ENCODE results near the gene SIL1.
"Not testable (repeated sequence)": the region's sequence is repeated elsewhere in the genome, so short reads cannot be mapped to it uniquely, and the experiment has no call there.

Gene SIL1

DNA sequence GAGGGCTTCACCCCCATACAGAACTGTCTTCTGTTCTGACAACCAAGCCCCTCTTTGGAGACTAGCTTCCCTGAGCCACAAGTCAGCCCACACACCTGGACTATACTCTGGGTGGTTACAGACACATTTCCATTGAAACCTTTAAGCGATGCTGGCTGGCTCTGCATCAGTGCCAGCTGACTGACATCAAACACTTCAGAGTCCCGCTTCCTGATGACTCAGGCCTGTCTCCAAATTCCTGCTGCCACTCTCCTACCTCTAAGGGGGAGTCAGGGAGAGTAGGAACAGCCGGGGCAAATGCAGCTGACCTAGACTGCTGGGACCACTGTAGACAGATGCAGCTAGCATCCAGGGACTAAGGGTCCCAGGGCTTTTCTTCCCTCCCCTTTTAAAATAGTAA, 59.4 kb downstream of the SIL1 start:
- peak; percentile 59 for DNase-seq (ENCODE audit: low read depth)

DNA sequence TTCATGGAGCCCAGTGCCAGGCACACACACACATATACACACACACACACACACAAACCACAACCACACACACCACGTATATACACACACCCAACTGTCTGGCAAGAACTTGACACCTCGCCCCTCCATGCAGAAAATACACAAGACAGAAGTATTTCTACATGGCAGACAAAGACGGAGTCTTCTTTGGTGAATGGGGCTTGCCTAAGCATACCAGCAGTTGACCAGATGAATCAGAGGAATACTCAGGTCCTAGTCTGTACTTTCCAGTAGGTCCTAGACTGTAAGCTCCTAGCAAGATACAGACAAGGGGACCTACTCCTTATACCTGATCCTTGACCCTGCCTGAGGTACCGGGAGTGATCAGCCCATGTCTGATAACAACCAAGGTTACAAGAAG, 60.1 kb downstream of the SIL1 start:
- peak; percentile 13 for DNase-seq (ENCODE audit: low read depth)

DNA sequence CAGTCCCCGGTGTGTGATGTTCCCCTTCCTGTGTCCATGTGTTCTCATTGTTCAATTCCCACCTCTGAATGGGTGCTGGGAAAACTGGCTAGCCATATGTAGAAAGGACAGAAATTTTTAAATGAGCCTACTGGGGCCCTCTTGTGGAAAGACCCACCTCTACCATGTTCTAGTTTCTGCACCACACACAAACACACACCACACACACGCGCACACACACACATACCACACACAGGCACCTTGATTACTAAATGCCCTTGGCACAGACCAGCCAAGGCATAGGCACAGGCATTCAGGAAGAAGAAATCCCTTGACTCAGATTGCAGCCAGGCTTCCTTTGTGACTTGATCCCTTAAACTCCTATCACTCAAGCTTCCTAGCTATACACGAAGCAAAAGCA, 60.5 kb downstream of the SIL1 start:
- peak; percentile 34 for DNase-seq (ENCODE audit: low read depth)

DNA sequence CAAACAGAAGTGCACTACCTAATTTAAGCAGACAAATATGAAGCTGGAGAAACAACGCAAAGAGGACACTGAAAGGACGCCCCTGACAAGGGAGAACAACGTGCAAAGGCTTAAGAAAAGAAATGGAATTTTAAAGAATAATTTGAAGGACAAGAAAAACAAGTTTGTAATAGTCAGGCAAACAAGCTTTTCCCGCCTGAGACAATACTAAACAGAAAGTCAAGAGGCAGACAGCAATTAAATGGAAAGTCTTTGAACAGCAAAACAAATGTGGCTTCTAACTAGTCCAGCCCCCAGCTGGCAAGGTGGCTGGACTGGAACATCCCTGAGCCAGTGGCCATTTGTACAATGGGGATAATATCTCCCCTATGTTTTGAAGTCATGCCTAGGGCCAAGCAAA, 63.3 kb downstream of the SIL1 start:
- DNase-seq (ENCODE audit: low read depth) = no peak

DNA sequence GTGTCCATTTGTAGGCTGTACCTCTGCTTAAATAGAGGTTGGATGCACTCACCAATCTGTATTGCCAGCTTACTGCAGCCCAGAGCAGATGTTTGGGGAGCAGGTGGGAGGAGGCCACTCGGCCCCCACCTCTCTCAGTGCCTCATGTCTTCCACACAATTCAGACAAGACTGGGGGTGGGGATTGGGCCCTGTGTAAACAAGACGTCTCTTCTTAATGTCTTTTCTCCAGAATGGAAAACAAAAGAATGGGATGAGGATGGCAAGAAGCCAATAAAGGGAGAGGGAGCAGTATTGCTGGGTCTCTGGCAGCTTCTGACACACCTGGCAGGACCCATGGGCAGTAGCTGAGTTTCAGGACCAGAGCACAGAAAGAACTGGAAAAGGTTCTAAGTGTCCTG, 64.9 kb downstream of the SIL1 start:
- no peak for DNase-seq (ENCODE audit: low read depth)

DNA sequence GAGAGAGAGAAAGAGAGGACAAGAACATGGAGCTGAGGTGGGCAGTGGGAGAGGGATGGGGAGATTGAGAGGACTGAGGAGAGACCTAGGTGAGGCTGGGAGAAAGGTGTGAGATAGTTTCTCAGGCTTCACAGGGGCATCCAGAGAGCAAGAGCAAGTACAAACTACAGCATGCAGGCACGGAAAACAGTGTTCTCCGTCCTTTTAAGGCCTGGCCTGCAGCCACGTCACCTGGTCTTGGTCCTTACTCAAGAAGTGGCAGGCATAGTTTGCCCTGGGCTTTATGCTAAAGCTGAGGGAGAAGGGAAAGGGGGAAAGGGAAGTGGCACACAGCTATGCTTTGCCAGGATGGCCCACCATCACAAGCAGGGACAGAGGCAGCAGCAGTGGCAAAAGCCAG, 65.7 kb downstream of the SIL1 start:
- no peak for DNase-seq (ENCODE audit: low read depth)

DNA sequence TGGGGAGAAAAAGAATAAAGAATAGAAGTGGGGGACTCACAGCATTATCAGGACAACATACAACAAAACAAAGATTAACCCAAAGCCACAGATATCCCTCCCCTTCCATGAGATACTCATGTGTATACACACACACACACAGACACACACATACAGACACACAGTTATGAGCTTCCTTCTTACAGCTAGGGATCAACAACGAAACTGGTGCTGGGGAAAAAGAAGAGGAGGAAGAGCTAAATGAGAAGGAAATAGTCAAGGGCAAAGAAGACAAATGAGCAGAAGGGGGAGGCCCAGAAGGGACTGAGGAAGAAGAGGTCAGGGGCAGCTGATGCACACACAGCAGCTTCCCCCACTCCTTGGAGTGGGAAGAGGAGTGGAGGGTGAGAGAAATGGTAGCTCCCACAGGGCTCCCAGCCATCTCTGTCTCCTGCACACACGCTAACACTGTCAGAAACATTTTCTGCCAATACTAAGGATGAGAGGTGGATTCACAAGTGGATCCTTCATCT, 66.2 kb downstream of the SIL1 start:
- DNase-seq (ENCODE audit: low read depth) = no peak

DNA sequence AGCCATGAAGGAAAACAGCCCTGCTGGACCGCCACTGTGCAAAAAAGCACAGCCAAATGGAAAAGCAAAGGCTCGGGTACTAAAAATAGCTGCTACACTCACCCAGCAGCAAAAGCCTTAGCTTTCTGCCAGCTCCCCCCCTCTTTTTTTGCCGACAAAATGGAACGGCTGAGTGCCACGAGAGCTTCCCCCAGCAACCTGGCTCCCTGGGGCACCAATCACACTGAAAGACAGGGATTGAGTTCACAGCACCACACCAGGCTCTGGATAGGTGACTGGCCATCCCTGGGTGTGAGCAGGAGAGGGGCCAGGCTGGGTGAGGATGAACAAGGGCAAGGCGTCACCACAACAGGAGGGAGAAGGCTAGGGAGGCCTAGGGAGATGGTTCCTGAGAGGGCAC, 66.7 kb downstream of the SIL1 start:
- no peak for DNase-seq (ENCODE audit: low read depth)

DNA sequence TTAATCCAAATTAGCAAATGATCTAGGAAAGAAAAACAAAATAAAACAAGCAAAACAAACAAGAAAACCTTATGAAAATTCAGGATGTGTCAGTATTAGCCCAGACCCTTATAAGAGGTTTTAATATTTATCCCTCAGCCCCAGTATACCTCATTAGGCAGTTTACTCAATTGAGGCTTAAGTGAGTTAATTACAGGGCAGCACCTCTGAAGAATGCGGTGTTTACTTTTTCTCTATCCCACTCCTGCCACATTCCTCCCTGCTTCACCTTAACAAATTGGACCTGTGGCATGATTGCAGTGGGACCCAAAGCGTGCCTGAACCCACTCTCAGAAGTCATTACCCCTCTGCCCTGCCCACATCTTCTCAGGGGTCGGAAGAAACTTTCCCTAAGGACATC, 67.1 kb downstream of the SIL1 start:
- DNase-seq (ENCODE audit: low read depth) = no peak

DNA sequence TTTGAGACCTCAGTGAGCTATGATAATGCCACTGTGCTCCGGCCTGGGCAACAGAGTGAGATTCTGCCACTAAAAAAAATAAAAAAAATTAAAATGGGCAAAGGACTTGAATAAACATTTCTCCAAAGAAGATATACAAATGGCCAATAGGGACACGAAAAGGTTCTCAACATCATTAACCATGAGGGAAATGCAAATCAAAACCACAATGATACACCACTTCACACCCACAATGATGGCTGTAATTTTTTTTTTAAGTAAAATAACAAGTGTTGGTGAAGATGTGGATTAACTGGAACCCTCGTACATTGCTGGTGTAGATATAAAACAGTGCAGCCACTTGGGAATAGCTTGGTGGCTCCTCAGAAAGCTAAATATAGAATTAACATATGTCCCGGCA, 68.0 kb downstream of the SIL1 start:
- DNase-seq (ENCODE audit: low read depth) = no peak

DNA sequence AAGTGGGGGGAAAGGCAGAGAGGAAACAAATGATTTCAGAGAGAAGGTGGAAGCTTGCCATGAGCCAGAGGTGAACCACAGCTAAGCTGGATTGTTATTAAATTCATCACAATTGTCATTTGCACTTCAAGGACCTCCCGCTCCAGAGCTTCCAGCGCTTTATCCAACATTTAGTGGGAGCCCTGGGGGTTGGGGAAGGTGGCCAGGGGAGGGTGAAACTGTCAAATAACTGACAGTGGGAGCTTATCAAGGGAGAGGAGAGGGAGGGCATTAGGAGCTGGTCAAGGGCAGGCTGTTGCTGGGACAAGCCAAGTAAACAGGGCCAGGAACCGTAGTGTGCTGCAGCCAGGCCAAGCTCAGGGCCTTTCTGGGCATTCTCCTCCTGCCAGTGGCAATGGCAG, 71.5 kb downstream of the SIL1 start:
- no peak for DNase-seq (ENCODE audit: low read depth)

DNA sequence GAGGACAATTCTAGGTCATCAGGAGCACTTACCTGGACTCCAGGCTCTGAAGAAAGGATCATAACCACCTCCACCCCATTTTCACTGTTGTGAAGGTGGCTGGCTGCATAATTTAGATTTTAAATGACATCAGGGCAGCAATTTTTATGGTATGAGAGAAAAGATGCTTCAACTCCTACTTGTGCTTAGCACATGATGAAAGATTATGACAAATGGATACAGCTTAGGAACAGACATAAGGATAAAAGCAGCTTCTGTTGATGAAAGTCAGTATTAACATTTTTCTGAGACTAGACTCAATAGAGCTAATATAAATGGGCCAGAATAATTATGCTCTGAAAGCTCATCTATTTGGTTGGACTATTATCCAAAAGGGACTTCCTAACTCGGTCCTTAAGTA, 72.2 kb downstream of the SIL1 start:
- no peak for DNase-seq (ENCODE audit: low read depth)

DNA sequence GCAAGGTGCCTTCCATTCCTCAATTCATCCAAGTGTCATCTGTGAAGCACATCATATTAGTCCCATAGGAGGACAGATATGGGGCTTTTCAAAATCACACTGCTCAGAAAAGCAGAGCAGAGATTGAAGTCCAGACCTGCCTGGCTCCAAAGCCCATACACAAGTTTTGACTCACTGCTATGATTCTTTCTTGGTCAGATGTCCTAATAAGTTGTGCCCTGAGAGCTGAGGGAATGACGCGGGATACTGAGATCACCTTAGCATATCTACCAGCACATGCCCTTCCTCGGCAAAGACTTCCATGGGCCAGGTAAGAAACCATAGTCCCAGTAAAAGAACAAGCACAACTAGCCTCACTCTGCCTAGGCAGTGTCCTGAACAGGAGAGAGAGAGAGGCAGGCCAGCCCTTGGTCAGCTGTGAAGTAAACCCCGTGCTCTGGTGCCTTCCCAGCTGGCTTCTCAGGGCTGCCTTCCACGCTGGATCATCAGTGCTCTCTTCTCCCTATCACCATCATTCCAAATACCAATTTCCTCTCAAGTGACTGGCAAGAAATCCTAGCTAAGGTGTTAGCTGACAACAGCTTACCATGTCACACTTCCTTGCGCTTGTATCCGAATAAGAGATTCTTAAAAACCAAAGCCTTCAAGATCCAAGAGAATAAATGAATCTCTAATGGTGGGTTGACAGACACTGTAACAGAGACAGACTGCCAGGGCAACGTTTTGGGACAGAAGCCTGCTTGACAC, 73.2 kb downstream of the SIL1 start:
- no peak for DNase-seq (ENCODE audit: low read depth)

DNA sequence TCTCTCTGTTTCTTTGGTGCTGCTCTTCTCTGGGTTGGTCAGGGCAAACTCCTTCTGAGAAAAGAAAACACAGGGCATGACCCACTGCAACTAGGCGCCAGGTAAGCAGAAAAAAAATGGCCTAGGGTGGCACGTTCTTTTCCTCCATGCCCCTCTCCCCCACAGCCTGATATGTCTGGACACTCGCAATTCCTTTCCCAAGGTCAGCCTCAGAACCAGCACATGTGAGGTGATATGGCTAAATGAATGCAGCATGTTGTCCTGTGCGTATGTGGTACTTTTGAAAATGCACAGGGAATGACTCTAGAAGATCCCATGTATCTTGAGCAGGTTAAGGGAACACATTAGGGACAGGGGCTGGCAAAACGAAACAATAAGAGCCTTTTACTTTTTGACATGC, 77.0 kb downstream of the SIL1 start:
- DNase-seq (ENCODE audit: low read depth) = no peak

DNA sequence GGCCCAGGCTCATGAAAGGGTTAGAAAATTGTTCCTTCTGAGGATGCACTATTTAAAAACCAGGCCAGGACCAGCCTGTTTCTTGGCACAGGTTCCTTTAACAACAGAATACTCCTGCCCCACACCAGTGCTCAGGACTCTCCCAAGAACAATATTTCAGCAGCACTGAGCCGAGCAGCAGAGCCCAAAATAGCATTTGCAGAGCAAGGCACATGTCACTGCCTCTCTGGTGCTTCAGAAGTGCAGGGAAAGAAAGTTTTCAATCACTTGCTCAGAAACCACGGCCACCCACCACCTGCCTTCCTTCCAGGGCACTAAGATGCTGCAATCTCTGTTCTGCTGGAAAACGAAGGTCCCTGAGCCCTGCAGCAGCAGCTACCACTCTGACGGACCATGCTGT, 77.6 kb downstream of the SIL1 start:
- no peak for DNase-seq (ENCODE audit: low read depth)

DNA sequence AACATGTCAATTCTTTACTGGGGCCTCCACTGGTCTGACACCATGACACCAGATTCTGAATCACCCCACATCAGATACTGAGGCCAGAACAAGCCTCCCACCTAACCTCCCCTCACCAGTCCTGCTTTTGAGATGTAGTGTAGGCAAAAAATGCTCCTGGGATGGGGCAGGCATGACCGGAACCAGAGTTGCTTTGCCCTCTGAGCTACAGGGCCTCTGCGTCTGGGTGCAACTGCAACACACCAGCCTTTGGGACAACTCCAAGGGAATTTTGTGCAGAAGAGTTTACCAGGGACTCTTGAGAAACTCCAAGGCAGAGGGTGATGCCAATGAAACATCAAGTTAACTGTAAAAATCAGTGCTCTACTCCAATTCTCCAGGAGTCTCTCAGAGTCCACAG, 79.4 kb downstream of the SIL1 start:
- DNase-seq (ENCODE audit: low read depth) = no peak

DNA sequence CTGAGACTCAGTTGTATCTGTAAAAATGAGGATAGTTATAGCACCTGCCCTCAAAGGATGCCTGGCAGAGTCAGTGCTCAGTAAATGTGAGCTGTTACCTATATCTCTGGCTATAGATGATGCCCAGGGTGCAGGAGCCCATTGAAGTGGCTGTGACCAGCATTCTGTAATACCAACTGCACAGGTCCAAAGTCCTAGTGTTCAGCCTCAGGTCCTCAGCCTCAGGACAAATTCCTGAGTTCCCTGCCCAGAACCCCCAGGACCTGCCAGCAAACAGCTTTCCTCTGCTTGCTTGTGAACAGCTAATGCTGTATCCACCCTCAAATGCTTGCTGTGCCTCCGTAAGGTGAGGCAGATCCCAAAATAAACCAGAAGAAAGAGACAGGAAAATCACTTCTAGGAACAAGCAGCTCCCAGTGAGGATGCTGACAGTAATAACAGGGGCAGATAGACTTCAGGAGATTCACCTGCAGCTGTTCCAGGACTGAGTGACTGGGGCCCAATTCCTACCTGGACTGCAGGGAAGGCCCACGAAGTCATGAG, 80.8 kb downstream of the SIL1 start:
- no peak for DNase-seq (ENCODE audit: low read depth)

DNA sequence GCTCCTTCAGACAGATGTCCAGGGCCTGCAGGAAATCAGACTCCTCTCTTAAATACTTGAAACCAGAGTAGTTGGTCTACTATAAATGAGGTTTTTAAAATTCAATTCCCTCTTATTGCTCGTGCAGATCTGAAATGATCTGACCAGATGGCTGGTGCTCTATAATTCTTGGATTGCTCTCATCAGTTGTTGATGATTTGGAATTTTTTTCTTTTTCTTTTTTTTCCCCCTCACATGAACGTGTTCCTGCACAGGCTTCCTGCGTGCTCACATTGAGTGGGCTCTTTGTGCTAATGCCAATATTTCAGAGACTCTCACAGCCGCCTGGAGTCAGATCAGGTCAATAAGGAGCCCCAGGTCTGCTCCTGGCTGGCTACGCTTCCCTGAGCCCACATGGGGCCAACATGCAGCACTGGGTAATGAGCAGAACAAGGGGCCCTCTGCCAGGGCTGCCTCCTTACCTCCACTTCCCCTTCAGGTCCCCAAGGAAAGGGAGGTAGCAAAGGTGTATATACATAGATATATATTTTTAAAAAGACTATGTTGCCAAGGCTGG, 82.0 kb downstream of the SIL1 start:
- no peak for DNase-seq (ENCODE audit: low read depth)

DNA sequence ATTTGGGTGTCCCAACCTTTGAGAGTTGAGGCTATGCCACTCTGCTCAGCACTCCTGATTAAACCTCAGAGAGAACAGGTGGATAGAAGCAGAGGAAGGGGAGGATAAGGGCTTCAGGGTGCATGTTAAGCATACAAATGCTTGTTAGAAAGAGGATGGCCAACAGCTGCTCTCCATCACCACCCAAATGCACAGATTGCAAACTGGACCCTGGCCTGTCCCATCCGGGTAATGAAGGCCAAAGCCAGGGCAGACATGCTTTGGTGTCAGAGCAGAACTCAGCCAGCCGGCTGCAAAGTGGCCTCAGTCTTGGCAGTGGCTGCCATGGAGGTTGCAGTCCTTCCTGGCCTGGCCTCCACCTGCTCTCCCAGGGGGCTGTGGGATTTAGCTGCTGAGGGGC, 84.3 kb downstream of the SIL1 start:
- no peak for DNase-seq (ENCODE audit: low read depth)

DNA sequence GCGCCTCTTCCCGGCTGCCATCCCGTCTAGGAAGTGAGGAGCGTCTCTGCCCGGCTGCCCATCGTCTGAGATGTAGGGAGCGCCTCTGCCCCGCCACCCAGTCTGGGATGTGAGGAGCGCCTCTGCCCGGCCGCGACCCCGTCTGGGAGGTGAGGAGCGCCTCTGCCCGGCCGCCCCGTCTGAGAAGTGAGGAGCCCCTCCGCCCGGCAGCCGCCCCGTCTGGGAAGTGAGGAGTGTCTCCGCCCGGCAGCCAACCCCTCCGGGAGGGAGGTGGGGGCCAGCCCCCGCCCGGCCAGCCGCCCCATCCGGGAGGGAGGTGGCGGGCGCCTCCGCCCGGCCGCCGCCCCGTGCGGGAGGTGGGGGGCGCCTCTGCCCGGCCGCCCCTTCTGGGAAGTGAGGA, 85.8 kb downstream of the SIL1 start:
- not testable (repeated sequence) for DNase-seq (ENCODE audit: low read depth)

DNA sequence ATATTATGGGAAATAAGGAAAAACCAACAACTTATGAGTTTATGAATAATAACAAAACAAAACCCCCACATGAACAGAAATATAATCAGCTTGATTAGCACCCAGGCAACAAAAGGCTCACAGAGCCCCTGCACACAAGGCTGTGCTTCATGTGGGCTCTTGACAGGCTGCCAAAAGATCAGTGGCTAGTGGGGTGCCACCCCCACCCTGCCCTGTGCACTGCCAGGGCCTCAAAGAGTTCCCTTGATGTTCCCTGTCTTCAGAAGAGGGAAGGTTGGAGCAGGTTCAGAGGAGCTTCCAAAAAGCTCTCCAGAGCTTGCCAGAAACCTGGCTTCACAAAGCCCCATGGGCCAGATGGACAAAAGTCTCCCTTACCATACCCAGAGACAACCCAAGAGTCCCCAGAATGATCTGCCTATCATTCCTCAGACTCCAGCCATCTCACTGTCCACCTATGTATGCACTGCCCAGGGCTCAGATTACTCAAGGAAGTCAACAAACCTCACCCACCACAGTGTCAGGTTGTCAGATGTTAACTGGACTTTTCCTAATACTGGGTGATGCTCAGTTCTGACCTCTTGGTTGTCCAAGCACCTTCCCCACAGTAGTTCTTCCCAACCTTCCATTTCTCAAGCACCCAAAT, 87.5 kb downstream of the SIL1 start:
- no peak for DNase-seq (ENCODE audit: low read depth)

DNA sequence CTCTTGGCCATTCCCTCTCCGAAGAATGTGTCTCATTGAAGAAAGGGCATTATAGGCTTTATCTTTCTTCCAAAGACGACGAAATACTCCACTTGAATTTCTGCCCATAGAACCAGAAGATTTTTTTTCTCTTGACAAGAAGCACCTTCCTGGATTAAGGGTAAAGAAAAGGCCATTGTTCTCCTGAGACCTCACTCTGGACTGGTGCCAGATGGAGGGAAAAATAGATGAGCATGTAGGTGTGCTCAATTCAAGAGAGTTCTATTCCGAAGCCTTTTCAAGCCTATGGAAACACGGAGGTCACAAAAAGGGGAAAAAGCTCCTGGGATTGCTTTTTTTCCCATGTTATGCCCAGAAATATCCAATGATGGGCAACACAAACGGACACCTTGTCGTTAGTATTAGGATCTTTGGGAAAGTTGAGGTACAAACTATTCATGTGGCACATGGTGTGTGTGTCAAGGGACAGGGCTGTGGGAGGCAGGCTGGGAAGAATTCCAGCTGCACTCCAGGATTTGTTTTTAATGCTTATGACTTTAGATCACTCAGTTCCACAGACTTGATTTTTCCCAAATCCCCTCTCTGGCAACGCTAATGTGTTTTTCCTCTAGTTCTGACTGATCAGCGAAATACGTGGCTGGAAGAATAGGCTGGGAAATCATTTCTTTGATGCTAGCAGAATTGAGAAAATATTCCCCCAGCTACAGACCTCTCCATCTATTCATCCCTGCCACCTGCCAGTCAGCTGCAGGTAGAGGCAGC, 89.9 kb downstream of the SIL1 start:
- DNase-seq (ENCODE audit: low read depth) = no peak
